ENCODE data around the gene CASTOR1.

The CASTOR1 gene

DNA sequence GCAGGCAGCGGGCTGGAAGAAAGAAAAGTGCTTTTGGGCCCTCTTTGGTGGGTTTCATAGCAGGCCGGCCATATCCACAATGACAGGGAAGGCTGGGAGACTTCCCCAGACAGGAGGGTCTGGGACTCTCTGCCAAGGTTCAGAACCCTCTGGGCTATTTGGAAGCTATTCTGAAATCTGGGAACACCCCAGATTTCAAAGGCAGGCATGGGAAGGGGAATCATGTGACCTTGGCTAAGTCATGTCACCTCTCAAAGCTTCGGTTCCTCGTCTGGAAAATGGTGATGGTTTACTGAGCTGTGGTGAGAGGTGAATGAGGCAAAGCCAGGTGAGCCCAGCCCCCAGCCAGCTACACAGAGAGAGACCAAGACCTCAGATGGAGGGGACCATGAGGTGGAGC lies 4.6 kb downstream of the CASTOR1 start:
- DNase-seq (ENCODE audit: low read depth in 2 of 2) = no peak

DNA sequence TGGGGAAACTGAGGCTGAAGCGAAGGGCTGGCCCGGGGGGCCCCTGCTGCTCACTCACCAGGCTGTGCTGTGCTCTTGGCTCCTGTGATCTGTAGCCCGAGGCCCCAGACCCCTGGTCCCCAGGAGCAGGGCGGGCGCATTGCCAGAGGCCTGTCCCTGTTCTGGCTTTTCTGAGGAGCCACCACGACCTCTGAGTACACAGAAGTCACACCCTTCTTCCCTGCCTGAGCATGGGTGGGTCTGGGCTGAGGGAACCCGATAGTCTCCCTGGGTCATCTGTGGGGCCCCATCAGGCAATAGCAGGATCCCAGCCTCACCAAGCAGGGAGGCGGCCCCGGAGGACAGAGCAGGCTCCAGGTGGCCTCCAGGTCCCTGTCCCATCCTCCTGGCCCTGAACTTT lies 5.1 kb downstream of the CASTOR1 start:
- DNase-seq (ENCODE audit: low read depth in 2 of 2) = no peak

DNA sequence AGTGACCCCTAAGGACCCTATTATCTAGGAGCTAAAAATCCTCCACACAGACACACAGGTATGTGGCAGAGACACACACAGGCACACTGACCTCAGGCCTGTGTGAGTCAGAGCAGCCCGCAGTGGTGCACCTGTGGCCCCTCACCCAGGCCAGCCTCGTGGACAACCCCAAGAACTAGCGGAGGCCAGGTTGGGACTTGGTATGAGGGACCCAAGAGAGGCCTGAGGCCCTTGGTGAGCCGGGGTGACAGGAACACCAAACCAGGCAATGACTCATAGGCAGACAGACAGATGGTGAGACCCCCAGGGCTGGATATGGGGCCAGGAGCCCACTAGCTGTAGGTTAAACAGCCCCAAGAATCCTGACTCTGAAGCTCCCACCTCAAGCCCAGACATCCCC lies 6.0 kb downstream of the CASTOR1 start:
- DNase-seq (ENCODE audit: low read depth in 2 of 2) = no peak

DNA sequence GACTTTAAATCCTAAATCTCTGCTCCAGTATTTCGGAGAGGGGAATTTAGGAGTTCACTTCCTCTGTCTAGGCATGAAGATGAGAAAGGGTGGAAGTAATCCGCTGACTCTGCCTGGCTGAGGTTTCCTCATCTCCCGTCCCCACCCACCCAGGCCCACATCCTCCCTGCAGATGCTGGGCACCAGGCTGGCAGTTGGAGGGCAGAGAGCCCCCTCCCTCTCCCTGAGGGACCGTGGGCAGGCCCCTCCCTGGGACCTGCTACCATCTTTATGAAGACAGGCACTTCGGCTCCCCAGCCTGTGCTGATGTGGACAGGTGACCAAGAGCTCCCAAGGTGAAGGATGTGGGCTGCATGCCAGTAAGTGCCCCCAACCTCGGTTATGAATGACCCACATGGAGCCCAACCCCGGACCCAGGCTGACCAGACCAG lies 6.7 kb downstream of the CASTOR1 start:
- no peak for DNase-seq (ENCODE audit: low read depth in 2 of 2)

DNA sequence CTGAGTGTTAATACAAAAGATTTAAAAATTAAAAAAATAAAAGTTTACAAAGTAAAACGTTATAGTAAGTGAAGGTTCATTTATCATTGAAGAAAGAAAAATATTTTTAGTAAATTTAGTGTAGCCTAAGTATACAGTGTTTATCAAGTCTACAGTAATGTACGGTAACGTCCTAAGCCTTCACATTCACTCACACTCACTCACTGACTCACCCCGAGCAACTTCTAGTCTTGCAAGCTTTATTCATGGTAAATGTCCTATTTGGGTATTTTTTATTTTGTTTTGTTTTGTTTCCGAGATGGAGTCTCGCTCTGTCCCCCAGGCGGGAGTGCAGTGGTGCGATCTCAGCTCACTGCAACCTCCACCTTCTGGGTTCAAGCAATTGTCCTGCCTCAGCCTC lies 8.8 kb downstream of the CASTOR1 start:
- DNase-seq (ENCODE audit: low read depth in 2 of 2) = no peak

DNA sequence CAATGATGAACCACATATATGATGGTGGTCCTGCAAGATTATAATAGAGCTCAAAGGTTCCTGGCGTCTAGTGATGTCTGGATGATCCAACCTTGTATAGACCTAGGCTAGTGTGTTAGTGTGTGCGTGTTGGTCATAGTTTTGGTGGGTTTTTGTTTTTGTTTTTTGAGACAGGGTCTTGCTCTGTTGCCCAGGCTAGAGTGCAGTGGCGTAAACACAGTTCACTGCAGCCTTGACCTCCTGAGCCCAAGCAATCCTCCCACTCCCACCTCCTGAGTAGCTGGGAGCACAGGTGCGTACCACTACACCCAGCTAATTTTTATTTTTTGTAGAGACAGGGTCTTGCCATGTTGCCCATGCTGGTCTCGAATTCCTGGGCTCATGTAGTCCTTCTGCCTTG lies 9.4 kb downstream of the CASTOR1 start:
- no peak for DNase-seq (ENCODE audit: low read depth in 2 of 2)

DNA sequence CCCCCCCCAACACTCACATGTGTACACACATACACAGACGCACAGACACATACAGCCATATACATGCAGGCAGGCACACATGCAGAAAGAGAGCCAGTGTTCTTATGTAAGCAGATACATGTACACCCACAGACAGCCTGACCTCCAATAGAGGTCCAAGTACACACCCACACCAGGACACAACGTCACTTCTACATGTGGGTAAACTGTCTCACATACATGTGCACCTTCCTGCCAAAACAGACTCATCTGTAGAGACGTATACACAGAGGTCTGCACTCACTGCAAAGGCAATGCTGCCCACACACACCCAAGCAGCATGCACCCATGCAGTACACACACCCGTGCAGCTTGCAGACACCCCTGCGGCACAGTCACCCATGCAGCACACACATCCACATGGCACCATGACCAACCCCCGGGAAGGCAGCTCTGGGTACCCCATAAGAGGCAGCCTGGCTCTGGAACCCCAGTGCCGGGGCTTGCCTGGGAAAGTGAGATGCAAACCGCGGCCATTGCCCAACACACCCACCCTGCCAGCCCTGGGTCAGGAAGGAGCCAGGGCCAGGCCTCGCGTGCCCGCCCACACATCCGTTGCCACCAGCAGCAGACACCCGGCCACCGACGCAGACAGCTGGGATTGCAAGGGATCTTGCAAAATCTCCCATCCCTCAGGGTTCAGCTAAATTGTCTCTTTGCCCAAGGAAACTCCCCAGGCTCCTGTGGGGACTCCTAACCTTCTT lies 10.1 kb downstream of the CASTOR1 start:
- DNase-seq (ENCODE audit: low read depth in 2 of 2) = no peak

DNA sequence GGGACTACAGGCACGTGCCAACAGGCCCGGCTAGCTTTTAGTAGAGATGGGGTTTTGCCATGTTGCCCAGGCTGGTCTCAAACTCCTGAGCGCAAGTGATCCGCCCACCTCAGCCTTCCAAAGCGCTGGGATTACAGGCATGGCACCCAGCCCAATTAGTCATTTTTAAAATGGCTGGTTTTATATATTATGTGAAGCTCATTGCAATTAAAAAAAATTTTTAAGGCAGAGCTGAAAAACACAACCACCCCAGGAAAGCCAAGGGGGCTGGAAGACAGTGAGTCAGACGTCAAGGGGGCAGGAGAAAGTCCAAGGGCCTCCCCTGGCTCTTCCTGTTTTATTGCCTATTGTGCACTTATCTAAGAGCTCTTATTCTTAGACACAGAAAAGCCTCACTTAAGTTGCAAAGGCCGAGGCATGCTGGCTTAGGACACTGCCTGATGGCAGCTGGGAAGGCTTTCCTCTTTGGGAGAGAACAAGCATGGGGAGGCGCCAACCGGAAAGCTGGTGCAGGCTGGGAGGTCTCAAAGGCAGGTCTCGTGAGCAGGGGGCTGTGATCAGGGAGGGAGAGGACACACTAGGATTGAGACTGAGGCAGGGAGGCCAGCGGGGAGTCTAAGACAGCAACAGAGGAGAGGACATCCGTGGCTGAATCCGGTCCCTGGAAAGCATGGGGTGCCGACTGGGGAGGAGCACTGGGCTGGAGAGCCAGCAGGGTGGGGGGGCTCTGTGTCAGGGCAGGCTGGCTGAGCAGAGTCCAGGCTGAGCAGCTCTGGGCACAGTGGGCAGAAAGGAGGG lies 11.6 kb downstream of the CASTOR1 start:
- DNase-seq (ENCODE audit: low read depth in 2 of 2) = no peak

DNA sequence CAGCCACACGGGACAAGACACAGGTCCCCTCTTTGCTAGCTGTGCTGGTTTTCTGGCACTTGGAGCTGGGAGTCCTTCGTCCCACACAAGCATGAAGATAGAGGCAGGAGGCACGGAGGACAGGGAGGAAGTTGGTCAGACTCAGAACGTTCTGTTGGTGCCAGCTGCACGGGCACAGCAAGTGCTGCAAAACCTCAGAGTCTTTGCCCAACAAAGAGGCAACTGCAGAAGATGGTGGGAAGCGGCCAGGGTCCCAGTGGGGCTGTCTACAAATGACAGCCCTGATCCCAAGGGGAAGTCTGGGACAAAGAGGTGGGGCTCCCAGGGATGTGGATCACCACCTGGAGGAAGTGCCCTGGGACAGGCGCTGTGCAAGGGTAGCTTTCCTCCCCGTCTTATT lies 13.3 kb downstream of the CASTOR1 start:
- DNase-seq (ENCODE audit: low read depth in 2 of 2) = no peak

DNA sequence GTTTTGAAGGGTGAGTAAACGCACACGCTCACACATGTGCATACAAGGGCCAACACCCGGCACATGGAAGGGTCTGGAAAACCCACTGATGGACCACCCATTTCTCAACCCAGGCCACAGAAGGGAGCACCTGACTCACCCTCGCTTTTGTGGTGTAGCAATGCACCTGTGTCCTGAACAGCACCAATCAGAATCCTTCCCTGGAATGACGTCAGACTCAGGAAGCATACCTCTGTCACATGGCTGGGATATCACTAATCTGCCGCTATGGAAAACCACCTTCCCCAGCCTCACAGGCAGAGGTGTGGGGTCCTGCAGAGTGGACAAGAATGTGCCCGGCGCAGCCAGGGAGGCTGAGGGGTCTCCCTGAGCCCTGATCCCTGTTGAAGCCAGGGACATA lies 13.7 kb downstream of the CASTOR1 start:
- no peak for DNase-seq (ENCODE audit: low read depth in 2 of 2)

DNA sequence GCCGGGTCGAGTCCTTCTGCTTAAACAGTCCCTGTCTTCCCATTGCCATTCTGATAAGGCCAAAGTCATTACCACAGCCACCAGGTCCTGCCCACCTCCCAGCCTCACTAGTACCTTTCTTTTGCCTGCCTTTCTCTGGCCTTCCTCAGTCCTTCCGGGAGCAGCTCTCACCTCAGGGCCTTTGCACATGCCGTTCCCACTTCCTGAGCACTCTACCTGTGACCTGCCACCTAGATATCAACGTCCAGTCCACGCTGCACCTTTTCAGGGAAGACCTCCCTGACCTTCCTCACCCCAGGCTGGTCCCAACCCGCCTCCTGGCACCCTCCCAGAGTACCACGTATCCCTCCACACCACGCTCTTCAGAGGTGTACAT lies 14.9 kb downstream of the CASTOR1 start:
- DNase-seq (ENCODE audit: low read depth in 2 of 2) = no peak

DNA sequence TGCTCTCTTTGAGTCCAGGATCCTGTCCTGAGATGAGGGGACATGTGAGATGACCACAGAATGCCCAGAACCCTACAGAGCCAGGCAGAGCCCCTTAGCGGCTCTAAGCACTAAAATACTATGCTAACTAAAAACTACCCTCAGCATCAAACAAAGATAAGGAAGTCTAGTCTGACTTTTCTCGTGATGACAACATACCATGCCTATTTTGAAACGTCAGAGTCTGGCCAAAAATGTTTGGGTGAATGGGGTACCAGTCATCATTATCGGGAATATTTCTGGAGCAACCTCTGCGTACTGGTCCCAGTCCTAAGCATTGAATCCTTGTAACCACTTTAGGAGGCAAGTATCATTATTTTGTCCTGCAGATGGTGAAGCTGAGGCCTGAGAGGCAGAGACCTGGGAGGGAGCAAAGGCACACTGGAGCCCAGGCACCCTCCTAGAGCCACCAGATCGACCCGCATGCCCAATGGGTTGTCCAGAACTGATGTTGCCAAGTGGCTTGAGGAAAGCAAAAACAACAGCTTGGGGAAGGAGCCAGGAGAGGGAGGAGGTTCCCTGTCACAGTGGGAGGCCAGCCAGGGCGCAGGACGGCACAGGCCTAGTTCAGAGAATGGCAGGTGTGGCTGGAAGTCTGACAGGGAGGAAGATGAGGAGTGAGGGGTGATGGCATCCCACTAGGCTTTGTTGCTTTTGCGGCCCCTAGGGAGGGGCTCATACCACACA lies 15.4 kb downstream of the CASTOR1 start:
- no peak for DNase-seq (ENCODE audit: low read depth in 2 of 2)

DNA sequence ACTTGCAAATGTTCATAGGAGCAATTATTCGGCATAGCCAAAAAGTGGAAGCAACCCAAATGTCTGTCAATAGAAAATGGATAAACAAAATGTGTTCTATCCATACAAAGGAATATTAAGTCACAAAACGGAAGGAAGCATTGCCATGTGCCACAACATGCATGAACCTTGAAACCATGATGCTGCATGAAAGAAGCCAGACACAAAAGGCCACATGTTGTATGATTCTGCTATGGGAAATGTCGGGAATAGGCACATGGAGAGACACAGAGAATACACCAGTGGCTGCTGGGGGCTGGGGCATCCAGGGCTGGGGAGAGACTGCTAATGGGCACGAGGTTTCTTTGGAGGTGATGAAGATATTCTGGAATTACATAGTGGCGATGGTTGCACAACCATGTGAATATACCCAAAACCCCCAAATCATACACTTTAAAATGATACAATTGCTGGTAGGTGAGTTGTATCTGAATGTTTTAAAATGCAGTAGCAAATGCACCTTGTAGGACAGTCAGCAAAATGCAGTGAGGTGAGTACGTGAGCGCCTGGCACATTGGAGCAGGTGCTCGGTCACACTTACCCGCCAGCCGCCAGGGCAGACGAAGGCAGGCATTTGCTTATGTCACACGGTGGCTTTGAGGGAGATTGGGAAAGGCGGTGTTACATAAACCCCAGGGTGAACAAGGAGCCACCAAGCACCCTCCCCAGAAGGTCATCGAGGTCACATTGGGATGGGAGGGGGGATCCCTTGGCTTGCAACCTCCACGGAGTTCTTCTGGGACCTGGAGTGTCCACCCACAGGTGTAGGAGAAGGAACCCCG lies 16.3 kb downstream of the CASTOR1 start:
- DNase-seq (ENCODE audit: low read depth in 2 of 2) = no peak

DNA sequence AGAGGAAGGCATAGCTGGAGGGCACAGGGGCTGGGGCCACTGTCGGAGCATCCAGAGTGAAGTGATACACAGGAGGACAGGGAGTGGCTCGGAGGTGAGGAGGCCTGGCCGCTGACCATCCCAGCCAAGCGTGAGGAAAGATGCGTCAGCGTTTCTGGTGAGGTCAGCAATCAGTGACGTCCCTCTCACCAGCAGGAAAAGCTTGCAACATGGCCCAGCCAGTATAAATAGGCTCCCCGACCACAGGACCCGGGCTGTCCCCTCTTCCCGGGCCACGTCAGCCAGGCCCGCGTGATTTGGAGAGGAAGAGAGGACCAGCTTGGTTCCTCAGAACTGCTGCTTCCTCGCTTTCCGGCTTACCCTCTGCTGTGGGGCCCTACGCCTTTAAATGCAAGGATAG lies 18.5 kb downstream of the CASTOR1 start:
- no peak for DNase-seq (ENCODE audit: low read depth in 2 of 2)

DNA sequence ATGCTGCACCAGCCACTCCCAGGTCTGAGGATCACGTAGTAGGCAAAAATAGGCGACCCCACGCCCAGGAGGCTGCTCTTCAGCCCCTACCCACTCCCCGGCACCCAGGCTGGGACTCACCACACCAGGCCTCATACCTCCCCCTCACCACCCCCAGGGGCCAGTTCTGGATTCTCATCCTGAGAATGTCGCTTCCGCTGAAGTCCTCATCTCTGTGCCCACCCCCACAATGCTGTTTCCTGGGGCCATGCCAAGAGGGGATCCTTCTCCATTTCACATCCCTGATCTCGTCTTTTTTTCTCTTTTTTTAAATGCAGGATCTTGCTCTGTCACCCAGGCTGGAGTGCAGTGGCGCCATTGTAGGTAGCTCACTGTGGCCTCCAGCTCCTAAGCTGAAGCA lies 21.0 kb downstream of the CASTOR1 start:
- DNase-seq (ENCODE audit: low read depth in 2 of 2) = no peak

DNA sequence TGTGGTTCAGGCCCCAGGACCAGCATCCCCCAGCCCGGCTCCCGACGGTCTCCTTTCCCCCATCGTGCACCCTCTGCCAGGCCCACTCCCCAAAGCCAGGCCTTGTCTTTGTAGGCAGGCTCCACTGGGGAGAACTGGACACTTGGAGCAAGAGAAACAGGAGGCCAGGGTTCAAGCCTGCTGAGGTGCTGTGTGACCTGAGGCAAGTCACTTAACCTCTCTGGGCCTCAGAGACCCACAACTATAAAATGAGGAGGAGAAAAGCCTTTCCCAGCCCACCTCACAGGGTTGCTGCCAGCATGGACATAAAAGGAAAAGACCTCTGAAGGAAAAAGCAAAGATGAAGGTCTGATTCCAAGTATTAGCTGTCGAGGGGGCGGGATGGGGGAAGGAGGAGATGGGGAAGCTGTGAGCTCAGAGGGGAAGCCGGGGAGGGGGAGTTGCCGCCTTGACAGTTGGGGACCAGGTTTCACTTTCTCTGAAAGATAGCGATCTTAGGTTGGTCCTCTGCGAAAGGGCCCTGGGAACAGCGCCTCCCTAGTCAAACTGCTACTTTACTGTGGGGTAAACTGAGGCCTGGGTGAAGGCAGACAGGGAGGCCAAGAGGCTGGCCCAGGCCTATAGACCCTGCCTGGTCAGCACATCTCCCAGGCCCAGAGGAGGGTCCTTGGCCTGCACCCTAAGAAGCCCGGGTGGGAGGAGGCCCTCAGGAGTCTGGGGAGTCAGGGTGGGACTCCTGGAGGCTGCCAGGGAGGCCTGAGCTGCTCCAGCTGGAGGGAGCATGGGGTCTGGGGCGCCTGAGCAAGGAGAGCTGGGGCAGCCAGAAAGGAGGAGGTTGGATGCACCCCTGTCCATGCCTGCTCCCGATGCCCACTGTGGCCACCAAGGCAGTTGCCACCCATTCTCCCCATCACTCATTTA lies 21.7 kb downstream of the CASTOR1 start:
- no peak for DNase-seq (ENCODE audit: low read depth in 2 of 2)

DNA sequence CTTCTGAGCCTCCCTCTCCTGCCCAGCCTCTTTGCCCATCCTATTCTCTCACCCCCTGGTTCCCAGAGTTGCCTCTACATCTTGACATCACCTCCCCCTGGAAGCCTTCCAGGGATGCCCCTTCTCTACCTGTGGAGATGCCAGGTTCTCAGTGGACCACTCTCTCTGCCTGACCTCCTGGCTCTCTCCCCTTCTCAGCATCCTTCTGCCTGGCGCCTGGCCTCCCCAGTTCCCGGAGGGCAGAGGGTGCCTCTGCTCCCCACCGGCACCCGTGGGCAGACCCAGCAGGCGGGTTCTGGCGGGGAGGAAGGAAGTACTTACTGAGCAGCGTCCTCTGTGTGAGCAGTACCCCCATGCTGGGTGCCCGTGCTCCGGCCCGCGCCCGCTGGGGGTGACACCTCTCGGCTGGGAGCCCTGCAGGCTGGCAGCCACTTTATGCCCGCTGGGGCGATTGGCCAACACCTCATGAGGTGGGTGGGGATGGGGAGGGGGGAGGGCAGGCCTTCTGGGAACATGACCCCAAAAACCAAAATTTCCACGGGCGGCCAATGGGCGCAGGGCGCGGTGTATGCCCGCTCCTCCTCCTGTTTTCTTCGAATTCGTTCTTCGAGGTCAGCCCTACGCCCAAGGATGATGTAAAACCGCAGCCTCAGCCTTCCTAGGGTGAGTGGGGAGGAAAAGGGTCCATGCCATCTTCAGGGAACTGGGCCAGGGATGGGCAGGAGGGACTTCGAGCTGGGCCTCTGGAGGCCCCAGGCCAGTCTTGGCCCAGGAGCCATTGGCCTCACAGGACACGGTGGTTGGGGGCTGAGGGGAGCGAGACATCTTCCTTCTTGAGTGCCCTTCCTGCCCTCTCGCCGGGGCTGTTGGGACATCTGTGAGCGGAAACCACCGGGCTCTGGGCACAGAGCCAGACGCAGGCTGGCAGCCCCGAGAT lies 22.6 kb downstream of the CASTOR1 start, which contains the start of gene OSM:
TSS of gene OSM (minus strand) at position 407 of the 937 bp plus-strand sequence. CDS start at position 355, 52 bp downstream.
- DNase-seq (ENCODE audit: low read depth in 2 of 2) = no peak

DNA sequence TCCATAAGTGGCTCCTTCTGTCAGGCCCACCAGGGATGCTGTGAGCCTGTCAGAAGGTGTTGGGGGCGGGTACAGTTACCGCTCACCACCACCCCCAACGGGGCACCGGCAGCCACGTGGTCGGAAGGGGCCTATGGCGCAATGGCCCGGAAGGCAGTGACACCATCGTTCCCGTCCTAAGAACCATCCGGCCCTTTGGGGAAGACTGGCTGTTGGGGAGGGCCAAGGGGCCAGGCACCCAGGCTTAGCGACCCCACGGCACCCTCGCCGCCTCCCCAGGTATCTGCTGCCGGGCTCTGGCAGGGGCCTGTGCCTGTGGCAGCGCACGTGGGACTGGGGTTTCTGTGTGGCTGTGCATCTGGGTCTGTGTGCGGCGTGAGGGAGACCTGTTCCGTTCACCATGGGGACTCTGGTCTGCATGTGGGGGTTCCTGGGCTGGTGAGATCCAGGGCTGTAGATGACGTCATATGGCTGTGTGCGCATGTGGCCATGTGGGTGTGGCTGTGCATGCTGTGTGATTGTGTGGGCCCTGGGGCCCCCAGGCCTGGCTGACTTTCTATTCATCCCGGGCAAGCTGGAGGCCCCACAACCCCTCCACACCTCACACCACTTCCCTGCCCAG lies 23.4 kb downstream of the CASTOR1 start:
- DNase-seq (ENCODE audit: low read depth in 2 of 2) = no peak

DNA sequence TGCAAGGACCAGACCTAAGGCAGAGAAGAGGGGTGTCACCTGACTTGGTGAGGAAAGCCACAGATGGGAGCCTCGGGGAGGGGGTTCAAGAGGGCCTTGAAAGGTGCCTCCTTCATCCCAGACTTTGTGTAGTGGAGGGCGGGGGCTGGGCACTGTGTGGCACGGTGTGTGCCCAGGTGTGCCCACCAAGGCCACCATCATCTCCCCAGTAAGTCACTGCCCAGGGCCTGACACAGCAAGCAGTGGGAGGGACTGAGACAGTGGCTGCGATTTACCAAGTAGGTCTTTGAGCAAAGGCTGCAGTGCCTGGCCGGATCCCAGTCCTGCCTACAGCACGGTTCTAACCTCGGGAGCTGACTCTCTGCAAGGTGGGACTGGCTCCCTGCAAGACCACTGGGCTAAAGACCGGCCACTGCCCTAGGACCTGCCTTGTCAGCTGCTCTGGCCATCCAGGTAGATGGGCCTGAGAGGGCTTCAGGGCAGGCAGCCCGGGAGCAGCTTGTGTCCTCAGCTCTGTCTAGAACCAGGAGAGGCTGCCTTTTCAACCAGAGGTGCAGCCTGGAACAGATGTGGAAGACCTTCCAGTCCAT lies 24.1 kb downstream of the CASTOR1 start:
- no peak for DNase-seq (ENCODE audit: low read depth in 2 of 2)
